ENCODE measurements around the gene AZU1.
"Not testable (repeated sequence)": the region's sequence is repeated elsewhere in the genome, so short reads cannot be mapped to it uniquely, and the experiment has no call there.

The AZU1 gene

GRCh38 chr19:877992-878660 lies 50.5 kb downstream of the AZU1 start:
- DNase-seq; intact Hi-C loops (cut with DNase I): not testable (repeated sequence)

GRCh38 chr19:878751-879561 lies 51.3 kb downstream of the AZU1 start:
- intact Hi-C loops (cut with DNase I): not testable (repeated sequence)

GRCh38 chr19:879711-880438 lies 52.2 kb downstream of the AZU1 start:
- intact Hi-C loops (cut with DNase I): no loop called here
- DNase-seq: no peak

More at GRCh38 chr19:878751-879561, 51.3 kb downstream of the AZU1 start:
- DNase-seq: not testable (repeated sequence)
